GM12878 (cell line): ENCODE data around the gene ARHGDIG. TPM values are rescaled to one million over a fixed set of nuclear protein-coding genes. Genes with fewer than 3 reads are reported as not detected.

Source experiments
- ATAC-seq: fragments of 200-7000 bp; cut with Tn5 transposase; 3 replicates; pipeline ENCODE4 v1.9.1; 2020; ENCODE audit warnings: mild to moderate bottlenecking, moderate library complexity
- Bru-seq: library from RNA; stranded (reverse); fragments of 400-500 nt; gene quantifications from one replicate; lab custom pipeline; 2021; lab: Mats Ljungman, UMichigan
- BruChase-seq, 2 experiments: library from RNA; stranded (reverse); fragments of 400-500 nt; gene quantifications; one replicate each; lab custom pipeline; 2021; lab: Mats Ljungman, UMichigan
- BruUV-seq: library from RNA; stranded (reverse); fragments of 400-500 nt; replicated peaks from 2 replicates; lab custom pipeline; 2021; lab: Mats Ljungman, UMichigan
- CTCF ChIA-PET: fragments of 300-600 bp; sonication (Branson Sonifier 250); formaldehyde crosslinking; extraction: SDS; loops from one replicate; lab custom pipeline; 2021; ENCODE audit warnings: inconsistent platforms; lab: Yijun Ruan, JAX
- POLR2A ChIA-PET: fragments of 350-600 bp; formaldehyde crosslinking; extraction: SDS; loops from one replicate; lab custom pipeline; 2021; ENCODE audit warnings: inconsistent platforms; lab: Charles Lee
- RAD21 ChIA-PET: fragments of 300-600 bp; sonication (Branson Sonifier 250); formaldehyde crosslinking; loops from one replicate; lab custom pipeline; 2023; ENCODE audit warnings: antibody characterized with exemption; ENCODE audit not compliant: unreplicated experiment; lab: Charles Lee
- SMC1A ChIA-PET: fragments of 300-600 bp; sonication (Branson Sonifier 250); formaldehyde crosslinking; loops from one replicate; lab custom pipeline; 2023; ENCODE audit not compliant: unreplicated experiment, uncharacterized antibody; lab: Charles Lee
- DNase-seq: peaks from one replicate; pipeline ENCODE4 v3.0.0-alpha.2; 2011; ENCODE audit warnings: low read depth, low spot score
- FAIRE-seq: peaks from 3 replicates; lab custom pipeline; 2011; peaks lifted over from hg19 to GRCh38; lab: Jason Lieb, UNC
- H2AFZ ChIP-seq: 2 replicates; pipeline ENCODE4 v1.6.0; 2011; ENCODE audit warnings: low read depth, low read length, control low read depth; ENCODE audit not compliant: control insufficient read depth
- H3K27ac ChIP-seq: 2 replicates; pipeline ENCODE4 v1.5.1; 2011; ENCODE audit warnings: control low read depth; ENCODE audit not compliant: control insufficient read depth, insufficient read depth
- H3K27me3 ChIP-seq, 2 experiments: replicated peaks in 1 of 2; 2 replicates each; pipeline versions ENCODE4 v1.6.0 to v1.6.1; 2011; ENCODE audit warnings: low read length in 1 of 2; ENCODE audit not compliant: control insufficient read depth in 2 of 2, insufficient read depth in 2 of 2
- H3K36me3 ChIP-seq, 2 experiments: 2 replicates each; pipeline ENCODE4 v1.5.1; 2011; ENCODE audit warnings: low read length in 1 of 2; ENCODE audit not compliant: control insufficient read depth in 2 of 2, insufficient read depth in 2 of 2
- H3K4me1 ChIP-seq: 2 replicates; pipeline ENCODE4 v1.6.1; 2011; ENCODE audit warnings: mild to moderate bottlenecking, low read length, moderate library complexity, mixed read lengths; ENCODE audit not compliant: control insufficient read depth, insufficient read depth
- H3K4me2 ChIP-seq: 2 replicates; pipeline ENCODE4 v1.6.0; 2011; ENCODE audit warnings: control low read depth; ENCODE audit not compliant: control insufficient read depth, insufficient read depth
- H3K4me3 ChIP-seq: fragments of 200-600 bp; sonication (generic); 2 replicates; pipeline ENCODE4 v1.5.1; 2016
- H3K79me2 ChIP-seq: 2 replicates; pipeline ENCODE4 v1.6.0; 2011; ENCODE audit warnings: low read length; ENCODE audit not compliant: control insufficient read depth, insufficient read depth
- H3K9ac ChIP-seq: 2 replicates; pipeline ENCODE4 v1.8.0; 2011; ENCODE audit warnings: low read length, control low read depth, mixed read lengths; ENCODE audit not compliant: control insufficient read depth, insufficient read depth
- H3K9me3 ChIP-seq: replicated peaks from 3 replicates; pipeline ENCODE4 v1.5.1; 2011; ENCODE audit warnings: mild to moderate bottlenecking, low read length; ENCODE audit not compliant: control insufficient read depth, insufficient read depth
- H4K20me1 ChIP-seq: 2 replicates; pipeline ENCODE4 v1.6.0; 2011; ENCODE audit not compliant: control insufficient read depth, insufficient read depth
- BACH1 ChIP-seq: fragments of 450-650 bp; IDR thresholded peaks from 2 replicates; pipeline ENCODE4 v1.6.1; 2017; ENCODE audit warnings: mild to moderate bottlenecking, borderline replicate concordance
- HDGF ChIP-seq: fragments of 450-650 bp; IDR thresholded peaks from 2 replicates; pipeline ENCODE4 v1.6.1; 2016; ENCODE audit warnings: antibody characterized with exemption
- HSF1 ChIP-seq: fragments of 150-350 bp; IDR thresholded peaks from 2 replicates; pipeline ENCODE4 v1.6.1; 2014; ENCODE audit warnings: mild to moderate bottlenecking, low read depth, low read length
- MYC ChIP-seq: IDR thresholded peaks from 2 replicates; pipeline ENCODE4 v1.6.1; 2011; ENCODE audit warnings: mild to moderate bottlenecking, low read length, moderate library complexity, inconsistent platforms; ENCODE audit not compliant: insufficient read depth, insufficient replicate concordance, insufficient read length, severe bottlenecking
- NFYB ChIP-seq: IDR thresholded peaks from 2 replicates; pipeline ENCODE4 v1.6.1; 2011; ENCODE audit warnings: low read depth, mild to moderate bottlenecking, low read length, improper control_type of control experiment, moderate library complexity; ENCODE audit not compliant: insufficient read depth
- NKRF ChIP-seq: fragments of 450-650 bp; conservative IDR thresholded peaks from 2 replicates; pipeline ENCODE4 v1.6.1; 2017; ENCODE audit warnings: mild to moderate bottlenecking, moderate library complexity
- SIN3A ChIP-seq: IDR thresholded peaks from 2 replicates; pipeline ENCODE4 v1.6.1; 2012; ENCODE audit warnings: low read depth, low read length, improper control_type of control experiment
- WGBS: methylation state at CpG from one replicate; pipeline ENCODE4 v1.1.6; 2016; ENCODE audit warnings: low lambda C conversion rate; ENCODE audit not compliant: insufficient replicate concordance, insufficient coverage; ENCODE audit errors: missing lambda C conversion rate; 5-methylcytosine and 5-hydroxymethylcytosine counted together
- in situ Hi-C: fragments of 300-500 bp; cut with MboI; formaldehyde crosslinking; loops from 9 replicates; pipeline ENCODE4 v1.14.3; 2018; ENCODE audit warnings: mixed read lengths
- intact Hi-C: fragments of 100-400 bp; cut with micrococcal nuclease; formaldehyde crosslinking; loops from one replicate; pipeline ENCODE4 v1.14.2; 2022; ENCODE audit not compliant: unreplicated experiment
- long read RNA-seq, 2 experiments: library from polyadenylated mRNA; unstranded; transcript quantifications; one replicate each; pipeline ENCODE4 v2.0.0, GENCODE V29; 2019 to 2020
- polyA minus RNA-seq, 3 experiments: library from RNA; depleted of rRNA, polyadenylated mRNA; stranded (reverse); fragments of >200 nt; gene quantifications; 2 replicates each; pipeline ENCODE4 v1.2.3, GENCODE V29; 2011
- polyA plus RNA-seq, 11 experiments: library from polyadenylated mRNA; depleted of rRNA in 4 of 11; unstranded in 6 of 11; stranded (reverse) in 5 of 11; fragments of >200 nt; fragmentation: Nextera tagmentation in 4 of 11; fragmentation: Illumina TruSeq in 1 of 11; extraction: Ambion mirVana in 4 of 11; extraction: Trizol in 1 of 11; gene quantifications; 1 replicate in 1 of 11; 2 replicates in 10 of 11; pipeline versions ENCODE4 v1.2.1 to v1.2.3, GENCODE V29; 2011 to 2016; ENCODE audit warnings: inconsistent platforms in 2 of 11, missing spikeins in 2 of 11, low read depth in 1 of 11
- total RNA-seq, 4 experiments: library from RNA; depleted of rRNA in 3 of 4; stranded (reverse); fragments of >200 nt in 3 of 4; fragmentation: Illumina TruSeq in 1 of 4; extraction: Trizol in 1 of 4; gene quantifications; 2 replicates each; pipeline versions ENCODE4 v1.2.1 to v1.2.3, GENCODE V29; 2013 to 2021

The ARHGDIG gene
- total RNA-seq (2013; cell fraction: nucleolus; rRNA removed), result not detected in 2 replicates
- not detected in 2 replicates for total RNA-seq (2014; rRNA removed)
- total RNA-seq (2014; rRNA removed; fragmentation: Illumina TruSeq; extraction: Trizol), result not detected in 2 replicates
- not detected in 2 replicates for total RNA-seq (2021)
- not detected for polyA plus RNA-seq (2011; ENCODE audit: low read depth)
- polyA plus RNA-seq (2011; rRNA removed), result not detected in 2 replicates
- not detected in 2 replicates for polyA plus RNA-seq (2011; cell fraction: cytosol; rRNA removed)
- polyA plus RNA-seq (2011; cell fraction: nucleus; rRNA removed), result not detected in 2 replicates
- 0.08 and 0.18 TPM in 2 replicates for polyA plus RNA-seq (2012)
- not detected in 2 replicates for polyA plus RNA-seq (2014; fragmentation: Illumina TruSeq; extraction: Trizol)
- not detected for polyA plus RNA-seq (2014; fragmentation: Nextera tagmentation; extraction: Ambion mirVana)
- not detected in 2 replicates for polyA plus RNA-seq (2014; rRNA removed)
- not detected for polyA plus RNA-seq (2016; fragmentation: Nextera tagmentation; extraction: Ambion mirVana)
- polyA minus RNA-seq (2011; rRNA and poly(A)+ RNA removed), result not detected in 2 replicates
- not detected in 2 replicates for polyA minus RNA-seq (2011; cell fraction: cytosol; rRNA and poly(A)+ RNA removed)
- not detected in 2 replicates for polyA minus RNA-seq (2011; cell fraction: nucleus; rRNA and poly(A)+ RNA removed)
- Bru-seq, nascent RNA, result not detected
- BruChase-seq, experiment 1, labeled RNA remaining after a 6-hour chase, result not detected
- BruChase-seq, experiment 2, labeled RNA remaining after a 2-hour chase, result not detected
- long read RNA-seq, experiment 1, result 0 reads
- long read RNA-seq, experiment 2, result 0 reads

GRCh38 chr16:280552-280951 lies at the start of gene ARHGDIG:
TSS of gene ARHGDIG (plus strand) at chr16:280591. CDS start at chr16:280681, 90 bp downstream.
- no peak for FAIRE-seq
- ChIA-PET SMC1A (no interaction called here), POLR2A (no interaction called here)

More at GRCh38 chr16:280552-280951, at the start of gene ARHGDIG:
- DNase-seq, result no peak
- intact Hi-C loops (no loop called here), in situ Hi-C loops (no loop called here)
- BruUV-seq, result no TSS peak
- no peaks in the 10 kb centered on the region for H4K20me1 ChIP-seq
- H3K79me2 ChIP-seq, result no peaks in the 10 kb centered on the region
- H3K27ac ChIP-seq, result no peak within 1 kb of the TSS
- TF ChIP-seq BACH1, result no peak
- TF ChIP-seq HSF1, result no peak
- no peak for TF ChIP-seq NFYB
- no peak for TF ChIP-seq NKRF
- TF ChIP-seq HDGF, result no peak
- TF ChIP-seq MYC, result no peak
- no peak for TF ChIP-seq SIN3A
- no peaks in the 10 kb centered on the region for H3K9me3 ChIP-seq
- WGBS, result 17% methylated on average over 21 of the region's 54 CpGs
- no peak within 1 kb of the TSS for H3K9ac ChIP-seq
- RAD21 ChIA-PET, result no interaction called here
- H2AFZ ChIP-seq, result no peak within 1 kb of the TSS
- peaks cover 0 to 3% of the 10 kb centered on the region in 2 experiments; a peak in 2 of 4 replicates for H3K27me3 ChIP-seq
- H3K4me3 ChIP-seq, result no peak within 1 kb of the TSS
- CTCF ChIA-PET, result no interaction called here
- H3K36me3 ChIP-seq, result no peaks in the 10 kb centered on the region
- no peaks in the 10 kb centered on the region for H3K4me1 ChIP-seq
- no peak within 1 kb of the TSS for H3K4me2 ChIP-seq
- ATAC-seq, result no peak
